ENCODE results near the gene MPZL1.

DNA sequence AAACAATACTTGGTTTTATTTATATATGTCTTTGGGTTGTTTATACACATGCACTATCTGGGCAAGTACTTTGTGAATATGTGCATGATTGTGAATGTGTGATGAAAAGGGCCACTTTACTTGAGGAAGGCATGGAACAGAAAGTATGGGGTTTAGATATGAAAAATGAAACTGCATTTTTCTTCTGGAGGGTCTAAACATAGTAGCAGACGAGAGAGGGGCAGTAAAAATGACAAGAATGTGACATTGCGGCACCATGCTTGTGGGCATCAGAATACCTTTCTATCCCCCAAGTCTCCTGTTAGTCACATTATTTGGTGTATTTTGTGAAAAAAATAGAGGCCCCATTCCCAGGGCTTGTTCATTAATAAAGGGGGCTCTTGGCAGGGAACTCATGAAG lies 15.4 kb upstream of the MPZL1 start:
- TF ChIP-seq, protein P1, sequence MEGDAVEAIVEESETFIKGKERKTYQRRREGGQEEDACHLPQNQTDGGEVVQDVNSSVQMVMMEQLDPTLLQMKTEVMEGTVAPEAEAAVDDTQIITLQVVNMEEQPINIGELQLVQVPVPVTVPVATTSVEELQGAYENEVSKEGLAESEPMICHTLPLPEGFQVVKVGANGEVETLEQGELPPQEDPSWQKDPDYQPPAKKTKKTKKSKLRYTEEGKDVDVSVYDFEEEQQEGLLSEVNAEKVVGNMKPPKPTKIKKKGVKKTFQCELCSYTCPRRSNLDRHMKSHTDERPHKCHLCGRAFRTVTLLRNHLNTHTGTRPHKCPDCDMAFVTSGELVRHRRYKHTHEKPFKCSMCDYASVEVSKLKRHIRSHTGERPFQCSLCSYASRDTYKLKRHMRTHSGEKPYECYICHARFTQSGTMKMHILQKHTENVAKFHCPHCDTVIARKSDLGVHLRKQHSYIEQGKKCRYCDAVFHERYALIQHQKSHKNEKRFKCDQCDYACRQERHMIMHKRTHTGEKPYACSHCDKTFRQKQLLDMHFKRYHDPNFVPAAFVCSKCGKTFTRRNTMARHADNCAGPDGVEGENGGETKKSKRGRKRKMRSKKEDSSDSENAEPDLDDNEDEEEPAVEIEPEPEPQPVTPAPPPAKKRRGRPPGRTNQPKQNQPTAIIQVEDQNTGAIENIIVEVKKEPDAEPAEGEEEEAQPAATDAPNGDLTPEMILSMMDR (IDR thresholded peaks at IDR 0.05): no peak
- no peak for TF ChIP-seq POLR2A (IDR thresholded peaks at IDR 0.05)

Data from uterus (tissue), 2 donors.